HL-60 (cell line): Measurements from ENCODE around the gene CASP3.
"Not testable (repeated sequence)": the region's sequence is repeated elsewhere in the genome, so short reads cannot be mapped to it uniquely, and the experiment has no call there.

ENCODE experiments used
- GABPA ChIP-seq: IDR thresholded peaks from 2 replicates; pipeline ENCODE4 v1.6.1; 2012; ENCODE audit warnings: low read depth
- POLR2AphosphoS5 ChIP-seq: IDR thresholded peaks from 2 replicates; pipeline ENCODE4 v1.6.1; 2012; ENCODE audit warnings: low read depth
- SPI1 ChIP-seq: IDR thresholded peaks from 2 replicates; pipeline ENCODE4 v1.6.1; 2012; ENCODE audit warnings: low read depth, mild to moderate bottlenecking, borderline replicate concordance
- TF ChIP-seq, protein P1 (sequence below): IDR thresholded peaks from one replicate; pipeline ENCODE4 v1.5.1; 2011; ENCODE audit warnings: low read length, control low read depth, inconsistent platforms; ENCODE audit not compliant: insufficient read depth
- TF ChIP-seq, protein P2 (sequence below): IDR thresholded peaks from 2 replicates; pipeline ENCODE4 v1.6.1; 2012; ENCODE audit warnings: low read depth; ENCODE audit not compliant: insufficient replicate concordance

DNA sequence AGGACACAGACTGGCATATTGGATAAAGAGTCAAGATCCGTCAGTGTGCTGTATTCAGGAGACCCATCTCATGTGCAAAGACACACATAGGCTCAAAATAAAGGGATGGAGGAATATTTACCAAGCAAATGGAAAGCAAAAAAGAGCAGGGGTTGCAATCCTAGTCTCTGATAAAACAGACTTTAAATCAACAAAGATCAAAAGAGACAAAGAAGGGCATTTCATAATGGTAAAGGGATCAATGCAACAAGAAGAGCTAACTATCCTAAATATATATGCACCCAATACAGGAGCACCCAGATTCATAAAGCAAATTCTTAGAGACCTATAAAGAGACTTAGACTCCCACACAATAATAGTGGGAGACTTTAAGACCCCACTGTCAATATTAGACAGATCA is 46.4 kb downstream of the CASP3 start:
- TF ChIP-seq, protein P1, sequence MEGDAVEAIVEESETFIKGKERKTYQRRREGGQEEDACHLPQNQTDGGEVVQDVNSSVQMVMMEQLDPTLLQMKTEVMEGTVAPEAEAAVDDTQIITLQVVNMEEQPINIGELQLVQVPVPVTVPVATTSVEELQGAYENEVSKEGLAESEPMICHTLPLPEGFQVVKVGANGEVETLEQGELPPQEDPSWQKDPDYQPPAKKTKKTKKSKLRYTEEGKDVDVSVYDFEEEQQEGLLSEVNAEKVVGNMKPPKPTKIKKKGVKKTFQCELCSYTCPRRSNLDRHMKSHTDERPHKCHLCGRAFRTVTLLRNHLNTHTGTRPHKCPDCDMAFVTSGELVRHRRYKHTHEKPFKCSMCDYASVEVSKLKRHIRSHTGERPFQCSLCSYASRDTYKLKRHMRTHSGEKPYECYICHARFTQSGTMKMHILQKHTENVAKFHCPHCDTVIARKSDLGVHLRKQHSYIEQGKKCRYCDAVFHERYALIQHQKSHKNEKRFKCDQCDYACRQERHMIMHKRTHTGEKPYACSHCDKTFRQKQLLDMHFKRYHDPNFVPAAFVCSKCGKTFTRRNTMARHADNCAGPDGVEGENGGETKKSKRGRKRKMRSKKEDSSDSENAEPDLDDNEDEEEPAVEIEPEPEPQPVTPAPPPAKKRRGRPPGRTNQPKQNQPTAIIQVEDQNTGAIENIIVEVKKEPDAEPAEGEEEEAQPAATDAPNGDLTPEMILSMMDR = not testable (repeated sequence)
- TF ChIP-seq POLR2AphosphoS5, GABPA, SPI1: not testable (repeated sequence)
- TF ChIP-seq, protein P2, sequence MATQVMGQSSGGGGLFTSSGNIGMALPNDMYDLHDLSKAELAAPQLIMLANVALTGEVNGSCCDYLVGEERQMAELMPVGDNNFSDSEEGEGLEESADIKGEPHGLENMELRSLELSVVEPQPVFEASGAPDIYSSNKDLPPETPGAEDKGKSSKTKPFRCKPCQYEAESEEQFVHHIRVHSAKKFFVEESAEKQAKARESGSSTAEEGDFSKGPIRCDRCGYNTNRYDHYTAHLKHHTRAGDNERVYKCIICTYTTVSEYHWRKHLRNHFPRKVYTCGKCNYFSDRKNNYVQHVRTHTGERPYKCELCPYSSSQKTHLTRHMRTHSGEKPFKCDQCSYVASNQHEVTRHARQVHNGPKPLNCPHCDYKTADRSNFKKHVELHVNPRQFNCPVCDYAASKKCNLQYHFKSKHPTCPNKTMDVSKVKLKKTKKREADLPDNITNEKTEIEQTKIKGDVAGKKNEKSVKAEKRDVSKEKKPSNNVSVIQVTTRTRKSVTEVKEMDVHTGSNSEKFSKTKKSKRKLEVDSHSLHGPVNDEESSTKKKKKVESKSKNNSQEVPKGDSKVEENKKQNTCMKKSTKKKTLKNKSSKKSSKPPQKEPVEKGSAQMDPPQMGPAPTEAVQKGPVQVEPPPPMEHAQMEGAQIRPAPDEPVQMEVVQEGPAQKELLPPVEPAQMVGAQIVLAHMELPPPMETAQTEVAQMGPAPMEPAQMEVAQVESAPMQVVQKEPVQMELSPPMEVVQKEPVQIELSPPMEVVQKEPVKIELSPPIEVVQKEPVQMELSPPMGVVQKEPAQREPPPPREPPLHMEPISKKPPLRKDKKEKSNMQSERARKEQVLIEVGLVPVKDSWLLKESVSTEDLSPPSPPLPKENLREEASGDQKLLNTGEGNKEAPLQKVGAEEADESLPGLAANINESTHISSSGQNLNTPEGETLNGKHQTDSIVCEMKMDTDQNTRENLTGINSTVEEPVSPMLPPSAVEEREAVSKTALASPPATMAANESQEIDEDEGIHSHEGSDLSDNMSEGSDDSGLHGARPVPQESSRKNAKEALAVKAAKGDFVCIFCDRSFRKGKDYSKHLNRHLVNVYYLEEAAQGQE = not testable (repeated sequence)
